GM23338 (cell line): ENCODE results near the gene FOXG1. TPM values are rescaled to one million over a fixed set of nuclear protein-coding genes. Genes with fewer than 3 reads are reported as not detected.
A peak's percentile ranks its signal among the peaks of the same experiment; 100 is the strongest.

Source experiments
- ATAC-seq: fragments of 200-7000 bp; cut with Tn5 transposase; 3 replicates; pipeline ENCODE4 v1.9.1; 2020
- DNase-seq: peaks from one replicate; pipeline ENCODE4 v3.0.0-alpha.2; 2015; ENCODE audit warnings: low spot score
- H2AFZ ChIP-seq: fragments of 200-600 bp; sonication (generic); 2 replicates; pipeline ENCODE4 v1.8.0; 2016; ENCODE audit warnings: antibody characterized with exemption, mild to moderate bottlenecking, moderate library complexity
- H3F3A ChIP-seq: fragments of 200-600 bp; sonication (generic); replicated peaks from 2 replicates; pipeline ENCODE4 v1.8.0; 2017; ENCODE audit warnings: antibody characterized with exemption, mixed run types, low read depth
- H3K27ac ChIP-seq: fragments of 200-600 bp; sonication (generic); 2 replicates; pipeline ENCODE4 v1.6.1; 2016; ENCODE audit warnings: low read depth
- H3K27me3 ChIP-seq: fragments of 200-600 bp; sonication (generic); 2 replicates; pipeline ENCODE4 v1.8.0; 2016; ENCODE audit warnings: mild to moderate bottlenecking, mixed run types, moderate library complexity; ENCODE audit not compliant: insufficient read depth
- H3K36me3 ChIP-seq: fragments of 200-600 bp; sonication (generic); 2 replicates; pipeline ENCODE4 v1.8.0; 2016; ENCODE audit warnings: mild to moderate bottlenecking; ENCODE audit not compliant: insufficient read depth
- H3K4me1 ChIP-seq: fragments of 200-600 bp; sonication (generic); 2 replicates; pipeline ENCODE4 v1.8.0; 2016; ENCODE audit warnings: mild to moderate bottlenecking, moderate library complexity; ENCODE audit not compliant: insufficient read depth
- H3K4me2 ChIP-seq: fragments of 200-600 bp; sonication (generic); 2 replicates; pipeline ENCODE4 v1.7.1; 2017; ENCODE audit warnings: mixed run types
- H3K4me3 ChIP-seq: fragments of 200-600 bp; sonication (generic); 2 replicates; pipeline ENCODE4 v1.6.1; 2016; ENCODE audit warnings: mixed run types
- H3K79me2 ChIP-seq: fragments of 200-600 bp; sonication (generic); replicated peaks from 2 replicates; pipeline ENCODE4 v1.8.0; 2017; ENCODE audit warnings: mild to moderate bottlenecking; ENCODE audit not compliant: insufficient read depth
- H3K9me2 ChIP-seq: fragments of 200-600 bp; sonication (generic); 2 replicates; pipeline ENCODE4 v1.8.0; 2017; ENCODE audit not compliant: insufficient read depth
- H4K20me1 ChIP-seq: fragments of 200-600 bp; sonication (generic); replicated peaks from 2 replicates; pipeline ENCODE4 v1.8.0; 2017; ENCODE audit warnings: mild to moderate bottlenecking; ENCODE audit not compliant: insufficient read depth
- H3K27ac Mint-ChIP-seq: 2 replicates; pipeline ENCODE4 v1.8.0; 2020; ENCODE audit warnings: inconsistent platforms, mild to moderate bottlenecking, moderate library complexity, mixed read lengths
- H3K27me3 Mint-ChIP-seq: 3 replicates; pipeline ENCODE4 v1.8.0; 2022; ENCODE audit warnings: low read depth, mild to moderate bottlenecking, moderate library complexity, mixed read lengths, inconsistent platforms; ENCODE audit not compliant: insufficient read depth, poor library complexity
- H3K36me3 Mint-ChIP-seq: 3 replicates; pipeline ENCODE4 v1.8.0; 2021; ENCODE audit warnings: low read depth, mild to moderate bottlenecking, inconsistent platforms, moderate library complexity, mixed read lengths
- H3K4me1 Mint-ChIP-seq: 3 replicates; pipeline ENCODE4 v1.8.0; 2020; ENCODE audit warnings: mild to moderate bottlenecking, inconsistent platforms, mixed read lengths
- H3K4me3 Mint-ChIP-seq: 3 replicates; pipeline ENCODE4 v1.8.0; 2021; ENCODE audit warnings: moderate library complexity, mild to moderate bottlenecking, inconsistent platforms, mixed read lengths
- H3K9me3 Mint-ChIP-seq: 3 replicates; pipeline ENCODE4 v1.8.0; 2020; ENCODE audit warnings: moderate library complexity, mild to moderate bottlenecking, inconsistent platforms, mixed read lengths
- CREB1 ChIP-seq: fragments of 250-450 bp; sonication (Bioruptor Pico); IDR thresholded peaks from 2 replicates; pipeline ENCODE4 v1.5.0; 2020; ENCODE audit warnings: low read depth, mild to moderate bottlenecking, moderate library complexity
- ETS1 ChIP-seq: IDR thresholded peaks from 2 replicates; pipeline ENCODE4 v1.6.1; 2016; ENCODE audit warnings: antibody characterized with exemption
- EZH2 ChIP-seq: fragments of 200-600 bp; sonication (generic); IDR thresholded peaks from one replicate; pipeline ENCODE4 v1.8.0; 2017; ENCODE audit warnings: antibody characterized with exemption, mild to moderate bottlenecking, low read depth; ENCODE audit not compliant: unreplicated experiment
- EZH2phosphoT487 ChIP-seq: fragments of 200-600 bp; sonication (generic); IDR thresholded peaks from one replicate; pipeline ENCODE4 v1.8.1; 2018; ENCODE audit warnings: antibody characterized with exemption; ENCODE audit not compliant: unreplicated experiment
- NANOG ChIP-seq: IDR thresholded peaks from 2 replicates; pipeline ENCODE4 v1.6.1; 2016; ENCODE audit warnings: antibody characterized with exemption, borderline replicate concordance
- POLR2AphosphoS5 ChIP-seq: IDR thresholded peaks from 2 replicates; pipeline ENCODE4 v1.6.1; 2016; ENCODE audit warnings: antibody characterized with exemption, low read depth
- REST ChIP-seq: IDR thresholded peaks from one replicate; pipeline ENCODE4 v1.6.1; 2018; ENCODE audit warnings: antibody characterized with exemption; ENCODE audit not compliant: unreplicated experiment
- STAT1 ChIP-seq: IDR thresholded peaks from one replicate; pipeline ENCODE4 v1.6.1; 2016; ENCODE audit warnings: antibody characterized with exemption; ENCODE audit not compliant: unreplicated experiment
- ZNF114 ChIP-seq: fragments of 250-450 bp; sonication (Bioruptor Pico); IDR thresholded peaks from 2 replicates; pipeline ENCODE4 v1.5.0; 2020; ENCODE audit warnings: mild to moderate bottlenecking, moderate library complexity
- ZNF331 ChIP-seq: fragments of 250-450 bp; sonication (Bioruptor Pico); IDR thresholded peaks from 2 replicates; pipeline ENCODE4 v1.5.0; 2020; ENCODE audit warnings: low read depth, mild to moderate bottlenecking, moderate library complexity
- polyA plus RNA-seq: library from polyadenylated mRNA; unstranded; fragments of >200 nt; fragmentation: Nextera tagmentation; extraction: Ambion mirVana; gene quantifications from 2 replicates; pipeline ENCODE4 v1.2.1, GENCODE V29; 2016
- total RNA-seq: library from RNA; depleted of rRNA; stranded (reverse); fragments of >200 nt; shearing (Covaris generic); gene quantifications from 2 replicates; pipeline ENCODE4 v1.2.3, GENCODE V29; 2014
- TF ChIP-seq, protein P1 (sequence below), 2 experiments: fragments of 200-600 bp in 1 of 2; sonication (generic) in 1 of 2; conservative IDR thresholded peaks; 2 replicates each; pipeline versions ENCODE4 v1.5.1 to v1.6.1; 2016 to 2017; ENCODE audit warnings: antibody characterized with exemption in 2 of 2, low read depth in 2 of 2, mild to moderate bottlenecking in 2 of 2, moderate library complexity in 1 of 2

FOXG1 gene
- total and polyA plus RNA-seq, 2 experiments from 2014 or later: 0.05 to 0.10 TPM

- TF ChIP-seq, protein P1, sequence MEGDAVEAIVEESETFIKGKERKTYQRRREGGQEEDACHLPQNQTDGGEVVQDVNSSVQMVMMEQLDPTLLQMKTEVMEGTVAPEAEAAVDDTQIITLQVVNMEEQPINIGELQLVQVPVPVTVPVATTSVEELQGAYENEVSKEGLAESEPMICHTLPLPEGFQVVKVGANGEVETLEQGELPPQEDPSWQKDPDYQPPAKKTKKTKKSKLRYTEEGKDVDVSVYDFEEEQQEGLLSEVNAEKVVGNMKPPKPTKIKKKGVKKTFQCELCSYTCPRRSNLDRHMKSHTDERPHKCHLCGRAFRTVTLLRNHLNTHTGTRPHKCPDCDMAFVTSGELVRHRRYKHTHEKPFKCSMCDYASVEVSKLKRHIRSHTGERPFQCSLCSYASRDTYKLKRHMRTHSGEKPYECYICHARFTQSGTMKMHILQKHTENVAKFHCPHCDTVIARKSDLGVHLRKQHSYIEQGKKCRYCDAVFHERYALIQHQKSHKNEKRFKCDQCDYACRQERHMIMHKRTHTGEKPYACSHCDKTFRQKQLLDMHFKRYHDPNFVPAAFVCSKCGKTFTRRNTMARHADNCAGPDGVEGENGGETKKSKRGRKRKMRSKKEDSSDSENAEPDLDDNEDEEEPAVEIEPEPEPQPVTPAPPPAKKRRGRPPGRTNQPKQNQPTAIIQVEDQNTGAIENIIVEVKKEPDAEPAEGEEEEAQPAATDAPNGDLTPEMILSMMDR (conservative IDR thresholded peaks at IDR 0.05; ENCODE audit: low read depth in 2 of 2): no peak
- TF ChIP-seq EZH2phosphoT487: no peak
- no peak for TF ChIP-seq STAT1
- no peak for TF ChIP-seq ZNF331 (CRISPR knock-in tag)
- TF ChIP-seq EZH2: no peak
- TF ChIP-seq NANOG: no peak
- no peak for TF ChIP-seq ETS1
- TF ChIP-seq POLR2AphosphoS5: no peak
These were observed 40.9 kb downstream of the FOXG1 start (continued) for GRCh38 chr14:28807518-28807917.

- H3K4me3 ChIP-seq: no peak overlapping the region
- Mint-ChIP-seq H3K9me3 (no peaks in the 10 kb centered on the region), H3K27me3 (no peaks in the 10 kb centered on the region), H3K36me3 (no peaks in the 10 kb centered on the region), H3K4me3 (no peak overlapping the region), H3K27ac (no peak overlapping the region), H3K4me1 (no peaks in the 10 kb centered on the region)
- H3F3A ChIP-seq: no peaks in the 10 kb centered on the region
- no peaks in the 10 kb centered on the region for H3K4me1 ChIP-seq
- TF ChIP-seq NANOG (no peak), ZNF114 (CRISPR knock-in tag) (no peak), REST (no peak), CREB1 (no peak), ZNF331 (CRISPR knock-in tag) (no peak)
- TF ChIP-seq, protein P1 (conservative IDR thresholded peaks at IDR 0.05; ENCODE audit: low read depth in 2 of 2): peak in 1 of 2 experiments; percentile 24; a peak in 3 of 4 replicates
- ATAC-seq (no peak), DNase-seq (no peak)
- H3K36me3 ChIP-seq: no peaks in the 10 kb centered on the region
- no peak overlapping the region for H2AFZ ChIP-seq
- no peak overlapping the region for H3K4me2 ChIP-seq
- no peaks in the 10 kb centered on the region for H4K20me1 ChIP-seq
- H3K27me3 ChIP-seq: no peaks in the 10 kb centered on the region
- H3K79me2 ChIP-seq: no peaks in the 10 kb centered on the region
- H3K9me2 ChIP-seq: no peaks in the 10 kb centered on the region
- H3K27ac ChIP-seq: no peak overlapping the region
These were observed 47.2 kb downstream of the FOXG1 start for GRCh38 chr14:28813810-28814209.
